Astrocyte (in vitro differentiated cells and primary cell): ENCODE measurements around the gene RALY. TPM values are rescaled to one million over a fixed set of nuclear protein-coding genes. Genes with fewer than 3 reads are reported as not detected.

Source experiments
- DNase-seq: peaks from one replicate; pipeline ENCODE4 v3.0.0-alpha.2; 2010; ENCODE audit warnings: low read depth
- FAIRE-seq: peaks from 2 replicates; lab custom pipeline; 2011; peaks lifted over from hg19 to GRCh38; lab: Jason Lieb, UNC
- H2AFZ ChIP-seq: 2 replicates; pipeline ENCODE4 v1.6.0; 2012; ENCODE audit warnings: low read depth, low read length, inconsistent platforms
- H3K27ac ChIP-seq: 2 replicates; pipeline ENCODE4 v1.5.1; 2011; ENCODE audit warnings: low read depth, low read length, inconsistent platforms
- H3K27me3 ChIP-seq: 2 replicates; pipeline ENCODE4 v1.6.0; 2011; ENCODE audit warnings: low read length, inconsistent platforms; ENCODE audit not compliant: insufficient read depth
- H3K36me3 ChIP-seq: 2 replicates; pipeline ENCODE4 v1.5.1; 2011; ENCODE audit warnings: low read length, inconsistent platforms; ENCODE audit not compliant: insufficient read depth
- H3K4me1 ChIP-seq: 2 replicates; pipeline ENCODE4 v1.5.1; 2011; ENCODE audit warnings: low read length, inconsistent platforms; ENCODE audit not compliant: insufficient read depth
- H3K4me2 ChIP-seq: 2 replicates; pipeline ENCODE4 v1.6.0; 2012; ENCODE audit warnings: low read length, inconsistent platforms
- H3K4me3 ChIP-seq: 2 replicates; pipeline ENCODE4 v1.5.1; 2011; ENCODE audit warnings: low read depth, mild to moderate bottlenecking, low read length, inconsistent platforms; ENCODE audit not compliant: insufficient read depth
- H3K79me2 ChIP-seq: 2 replicates; pipeline ENCODE4 v1.6.0; 2012; ENCODE audit warnings: mild to moderate bottlenecking, low read length, inconsistent platforms; ENCODE audit not compliant: insufficient read depth
- H3K9ac ChIP-seq: 2 replicates; pipeline ENCODE4 v1.6.0; 2012; ENCODE audit warnings: mild to moderate bottlenecking, low read length, inconsistent platforms
- H3K9me3 ChIP-seq: 2 replicates; pipeline ENCODE4 v1.5.1; 2012; ENCODE audit warnings: low read depth, mild to moderate bottlenecking, low read length, inconsistent platforms; ENCODE audit not compliant: insufficient read depth
- H4K20me1 ChIP-seq: 2 replicates; pipeline ENCODE4 v1.6.0; 2012; ENCODE audit warnings: low read length, inconsistent platforms; ENCODE audit not compliant: insufficient read depth
- H3K27ac Mint-ChIP-seq: one replicate; pipeline ENCODE4 v1.8.0; 2021; ENCODE audit warnings: mild to moderate bottlenecking, mixed read lengths; ENCODE audit not compliant: unreplicated experiment
- H3K27me3 Mint-ChIP-seq: one replicate; pipeline ENCODE4 v1.8.0; 2021; ENCODE audit warnings: low read depth, mixed read lengths; ENCODE audit not compliant: unreplicated experiment
- H3K36me3 Mint-ChIP-seq: one replicate; pipeline ENCODE4 v1.8.0; 2021; ENCODE audit warnings: low read depth, mixed read lengths; ENCODE audit not compliant: unreplicated experiment
- H3K4me1 Mint-ChIP-seq: one replicate; pipeline ENCODE4 v1.8.0; 2021; ENCODE audit warnings: low read depth, mixed read lengths; ENCODE audit not compliant: unreplicated experiment
- H3K4me3 Mint-ChIP-seq: one replicate; pipeline ENCODE4 v1.8.0; 2021; ENCODE audit warnings: mild to moderate bottlenecking, moderate library complexity, mixed read lengths; ENCODE audit not compliant: unreplicated experiment
- H3K9me3 Mint-ChIP-seq: one replicate; pipeline ENCODE4 v1.8.0; 2021; ENCODE audit warnings: mild to moderate bottlenecking, mixed read lengths; ENCODE audit not compliant: unreplicated experiment
- EZH2 ChIP-seq: IDR thresholded peaks from 2 replicates; pipeline ENCODE4 v1.6.1; 2012; ENCODE audit warnings: mild to moderate bottlenecking, low read length, inconsistent platforms; ENCODE audit not compliant: insufficient read depth
- total RNA-seq: library from RNA; stranded (reverse); gene quantifications from 2 replicates; pipeline ENCODE4 v1.2.1, GENCODE V29; 2021
- TF ChIP-seq, protein P1 (sequence below): IDR thresholded peaks from 2 replicates; pipeline ENCODE4 v1.5.1; 2011; ENCODE audit warnings: low read depth, mild to moderate bottlenecking, inconsistent platforms, low read length, moderate library complexity; ENCODE audit not compliant: insufficient read depth

Gene RALY
- total RNA-seq, 1 donor from 2014 or later: 105 TPM

DNA sequence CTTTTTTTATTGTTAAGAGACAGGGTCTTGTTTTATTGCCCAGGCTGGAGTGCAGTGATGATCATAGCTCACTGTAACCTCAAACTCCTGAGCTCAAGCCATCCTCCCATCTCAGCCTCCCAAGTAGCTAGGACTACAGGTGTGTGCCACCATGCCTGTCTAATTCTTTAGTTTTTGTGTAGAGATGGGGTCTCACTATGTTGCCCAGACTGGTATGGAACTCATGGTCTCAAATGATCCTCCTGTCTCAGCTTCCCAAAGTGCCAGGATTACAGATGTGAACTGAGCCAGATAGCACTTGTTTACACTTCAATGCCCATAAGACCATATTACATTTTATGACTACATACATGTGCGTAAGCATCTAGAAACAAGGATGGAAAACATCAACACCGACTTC, 100.2 kb downstream of the RALY start:
- Mint-ChIP-seq H3K4me1 (no peaks in the 10 kb centered on the region), H3K27ac (no peak overlapping the region), H3K36me3 (peaks cover 21% of the 10 kb centered on the region), H3K9me3 (no peaks in the 10 kb centered on the region), H3K4me3 (no peak overlapping the region), H3K27me3 (no peaks in the 10 kb centered on the region)
- Histone ChIP-seq H3K27me3 (no peaks in the 10 kb centered on the region), H3K4me3 (no peak overlapping the region), H3K9me3 (no peaks in the 10 kb centered on the region), H4K20me1 (peaks cover 69% of the 10 kb centered on the region), H3K9ac (no peak overlapping the region), H3K79me2 (peaks cover 32% of the 10 kb centered on the region), H3K27ac (no peak overlapping the region), H3K36me3 (peaks cover 87% of the 10 kb centered on the region), H3K4me2 (no peak overlapping the region), H3K4me1 (no peaks in the 10 kb centered on the region), H2AFZ (no peak overlapping the region)
- DNase-seq: no peak
- no peak for FAIRE-seq
- TF ChIP-seq, protein P1, sequence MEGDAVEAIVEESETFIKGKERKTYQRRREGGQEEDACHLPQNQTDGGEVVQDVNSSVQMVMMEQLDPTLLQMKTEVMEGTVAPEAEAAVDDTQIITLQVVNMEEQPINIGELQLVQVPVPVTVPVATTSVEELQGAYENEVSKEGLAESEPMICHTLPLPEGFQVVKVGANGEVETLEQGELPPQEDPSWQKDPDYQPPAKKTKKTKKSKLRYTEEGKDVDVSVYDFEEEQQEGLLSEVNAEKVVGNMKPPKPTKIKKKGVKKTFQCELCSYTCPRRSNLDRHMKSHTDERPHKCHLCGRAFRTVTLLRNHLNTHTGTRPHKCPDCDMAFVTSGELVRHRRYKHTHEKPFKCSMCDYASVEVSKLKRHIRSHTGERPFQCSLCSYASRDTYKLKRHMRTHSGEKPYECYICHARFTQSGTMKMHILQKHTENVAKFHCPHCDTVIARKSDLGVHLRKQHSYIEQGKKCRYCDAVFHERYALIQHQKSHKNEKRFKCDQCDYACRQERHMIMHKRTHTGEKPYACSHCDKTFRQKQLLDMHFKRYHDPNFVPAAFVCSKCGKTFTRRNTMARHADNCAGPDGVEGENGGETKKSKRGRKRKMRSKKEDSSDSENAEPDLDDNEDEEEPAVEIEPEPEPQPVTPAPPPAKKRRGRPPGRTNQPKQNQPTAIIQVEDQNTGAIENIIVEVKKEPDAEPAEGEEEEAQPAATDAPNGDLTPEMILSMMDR: no peak
- no peak for TF ChIP-seq EZH2

DNA sequence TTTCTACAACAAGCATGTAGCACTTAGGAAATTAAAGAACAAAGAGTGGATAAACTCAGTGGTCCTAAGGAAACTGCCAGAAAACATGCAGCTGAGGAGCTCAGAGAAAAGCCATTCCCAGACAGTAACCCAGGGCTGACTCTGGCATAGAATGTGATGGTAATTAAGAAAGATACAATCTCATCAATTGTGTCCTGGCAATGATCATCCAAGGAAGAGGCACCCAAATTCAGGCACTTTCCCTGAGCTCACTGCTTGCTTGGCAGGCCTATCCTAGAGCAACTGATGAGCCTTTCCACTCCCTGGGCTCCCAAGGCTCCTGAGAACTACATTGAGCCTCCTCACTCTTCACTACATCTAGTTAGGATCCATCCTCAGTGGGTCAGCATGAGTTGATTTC, 102.1 kb downstream of the RALY start:
- FAIRE-seq: no peak
- Mint-ChIP-seq H3K27me3 (no peaks in the 10 kb centered on the region), H3K27ac (no peak overlapping the region), H3K4me1 (no peaks in the 10 kb centered on the region), H3K36me3 (peaks cover 29% of the 10 kb centered on the region), H3K9me3 (no peaks in the 10 kb centered on the region), H3K4me3 (no peak overlapping the region)
- Histone ChIP-seq H4K20me1 (peaks cover 70% of the 10 kb centered on the region), H3K9me3 (no peaks in the 10 kb centered on the region), H3K27me3 (no peaks in the 10 kb centered on the region), H3K4me2 (no peak overlapping the region), H3K4me3 (no peak overlapping the region), H3K27ac (no peak overlapping the region), H2AFZ (no peak overlapping the region), H3K36me3 (peaks cover 82% of the 10 kb centered on the region), H3K4me1 (no peaks in the 10 kb centered on the region), H3K79me2 (peaks cover 48% of the 10 kb centered on the region), H3K9ac (no peak overlapping the region)
- no peak for DNase-seq
- TF ChIP-seq, protein P1: no peak
- TF ChIP-seq EZH2: no peak

DNA sequence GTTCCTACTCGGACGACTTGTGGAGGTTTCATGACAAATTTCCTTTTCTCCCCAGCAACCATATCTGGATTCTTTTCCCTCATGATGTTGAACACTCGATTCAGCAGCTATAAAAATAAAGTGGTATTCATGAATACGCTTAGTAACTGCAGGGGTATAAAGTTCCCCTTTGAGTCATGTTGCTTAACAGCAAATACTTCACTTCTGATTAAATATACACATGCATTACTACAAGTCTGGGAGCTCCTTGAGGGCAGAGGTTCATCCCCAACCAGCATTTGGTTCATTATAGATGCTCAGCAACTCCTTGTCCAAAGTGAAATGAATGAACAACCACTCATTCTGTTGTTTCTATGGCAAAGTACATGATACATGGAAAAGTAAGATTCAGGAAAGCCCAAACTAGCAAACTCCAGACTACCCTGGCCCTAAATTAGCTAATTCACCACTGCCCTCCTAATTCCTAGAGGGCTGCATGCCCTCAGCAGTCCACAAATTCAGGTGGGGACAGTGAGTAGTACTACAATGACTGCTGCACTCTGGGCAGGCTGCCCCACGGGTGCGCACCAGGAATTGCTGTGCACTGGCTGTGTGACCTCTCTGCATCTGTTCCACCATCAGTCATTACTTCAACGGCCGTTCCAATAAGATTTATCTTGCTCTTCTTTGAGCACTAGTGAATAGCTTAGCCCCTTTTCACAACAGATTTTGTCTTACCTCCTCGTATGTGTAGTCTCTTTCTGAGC, 103.2 kb downstream of the RALY start:
- no peak overlapping the region for H2AFZ ChIP-seq
- H3K27me3 Mint-ChIP-seq: no peaks in the 10 kb centered on the region
- H3K4me3 ChIP-seq: no peak overlapping the region
- no peak for FAIRE-seq
- H3K27me3 ChIP-seq: no peaks in the 10 kb centered on the region
- no peaks in the 10 kb centered on the region for H3K9me3 Mint-ChIP-seq
- H3K4me2 ChIP-seq: no peak overlapping the region
- no peaks in the 10 kb centered on the region for H3K9me3 ChIP-seq
- peaks cover 28% of the 10 kb centered on the region for H3K36me3 Mint-ChIP-seq
- H3K27ac ChIP-seq: no peak overlapping the region
- no peak overlapping the region for H3K27ac Mint-ChIP-seq
- DNase-seq: no peak
- H3K79me2 ChIP-seq: peaks cover 56% of the 10 kb centered on the region
- no peaks in the 10 kb centered on the region for H3K4me1 ChIP-seq
- H3K9ac ChIP-seq: no peak overlapping the region
- no peaks in the 10 kb centered on the region for H3K4me1 Mint-ChIP-seq
- H4K20me1 ChIP-seq: peaks cover 75% of the 10 kb centered on the region
- H3K4me3 Mint-ChIP-seq: no peak overlapping the region
- peaks cover 82% of the 10 kb centered on the region for H3K36me3 ChIP-seq
- no peak for TF ChIP-seq EZH2
- TF ChIP-seq, protein P1: no peak
